ENCODE data around the gene TNFSF15. TPM values are rescaled to one million over a fixed set of nuclear protein-coding genes. Genes with fewer than 3 reads are reported as not detected.

TNFSF15 gene
- total RNA-seq, 1 experiment from 2014 or later = 0.15 TPM

- no peak for DNase-seq (ENCODE audit: low read depth)
Observed at GRCh38 chr9:114825126-114825795, 19.4 kb upstream of the TNFSF15 start.

DNA sequence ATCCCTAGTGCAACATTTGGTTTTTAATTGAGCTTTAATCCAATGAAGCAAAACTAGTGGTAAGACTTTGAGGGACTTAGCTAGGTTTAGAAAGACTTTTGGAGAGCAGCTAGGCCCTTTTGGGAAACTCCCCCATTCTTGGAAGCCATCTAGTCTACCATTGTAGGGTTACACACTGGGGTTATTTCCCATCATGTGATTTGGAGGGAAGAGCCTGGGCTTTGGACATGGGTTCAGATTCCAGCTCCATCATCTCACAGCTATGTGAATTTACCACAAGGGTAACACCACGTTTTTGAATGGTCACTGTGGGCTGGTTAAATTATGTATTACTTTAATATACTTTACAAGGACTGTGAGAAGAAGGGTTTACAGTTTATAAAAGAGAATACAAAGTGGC, 18.3 kb upstream of the TNFSF15 start:
- peak; percentile 80 for DNase-seq (ENCODE audit: low read depth)

- no peak for DNase-seq (ENCODE audit: low read depth)
Observed at GRCh38 chr9:114823441-114823840, 17.6 kb upstream of the TNFSF15 start.

GRCh38 chr9:114822708-114823107, 16.9 kb upstream of the TNFSF15 start:
- no peak for DNase-seq (ENCODE audit: low read depth)

DNA sequence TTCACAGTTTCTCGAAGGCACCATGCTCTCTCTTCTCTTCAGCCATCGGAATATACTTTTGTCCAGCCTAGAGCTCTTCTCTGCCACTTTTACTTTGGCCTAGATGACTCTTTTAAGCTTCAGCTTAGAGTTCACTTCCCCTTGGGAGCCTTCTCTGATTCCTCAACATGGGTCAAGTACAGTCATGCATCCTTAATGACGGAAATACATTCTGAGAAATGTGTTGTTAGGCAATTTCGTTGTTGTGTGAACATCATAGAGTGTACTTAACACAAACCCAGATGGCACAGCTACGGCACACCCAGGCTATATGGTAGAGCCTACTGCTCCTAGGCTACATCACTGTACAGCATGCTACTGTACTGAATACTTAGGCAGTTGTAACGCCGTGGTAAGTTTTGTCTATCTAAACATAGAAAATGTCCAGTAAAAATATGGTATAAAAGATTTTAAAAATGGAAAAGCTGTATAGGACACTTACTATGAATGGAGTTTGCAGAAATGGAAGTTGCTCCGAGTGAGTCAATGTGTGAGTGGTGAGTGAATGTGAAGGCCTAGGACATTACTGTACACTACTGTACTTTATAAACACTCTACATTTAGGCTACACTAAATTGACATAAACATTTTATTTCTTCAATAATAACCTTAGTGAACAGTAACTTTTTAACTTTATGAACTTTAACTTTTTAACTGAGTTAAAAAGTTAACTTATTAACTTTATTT, 15.1 kb upstream of the TNFSF15 start:
- DNase-seq (ENCODE audit: low read depth) = no peak

DNA sequence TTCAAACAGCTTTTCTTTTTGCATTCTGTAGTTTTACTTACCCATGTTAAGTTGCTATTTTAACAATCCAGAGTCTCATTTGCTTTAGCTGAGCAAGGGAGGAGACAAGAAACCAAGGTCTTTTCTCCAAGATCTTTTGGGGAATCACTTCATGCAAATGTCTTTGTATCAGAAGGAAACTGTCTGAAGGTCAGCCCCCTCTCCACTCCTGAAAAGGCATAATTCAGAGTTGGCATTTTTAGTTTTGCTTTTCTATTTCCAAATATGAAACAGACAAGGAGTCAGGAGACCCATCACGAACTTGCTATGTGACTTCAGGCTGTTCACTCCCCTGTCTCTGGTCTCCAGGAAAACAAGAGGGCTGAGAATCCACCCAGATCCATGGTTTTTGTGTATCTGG, 12.3 kb upstream of the TNFSF15 start:
- DNase-seq (ENCODE audit: low read depth) = no peak

- DNase-seq (ENCODE audit: low read depth) = no peak
Observed at GRCh38 chr9:114813717-114814418, 8.0 kb upstream of the TNFSF15 start.

DNA sequence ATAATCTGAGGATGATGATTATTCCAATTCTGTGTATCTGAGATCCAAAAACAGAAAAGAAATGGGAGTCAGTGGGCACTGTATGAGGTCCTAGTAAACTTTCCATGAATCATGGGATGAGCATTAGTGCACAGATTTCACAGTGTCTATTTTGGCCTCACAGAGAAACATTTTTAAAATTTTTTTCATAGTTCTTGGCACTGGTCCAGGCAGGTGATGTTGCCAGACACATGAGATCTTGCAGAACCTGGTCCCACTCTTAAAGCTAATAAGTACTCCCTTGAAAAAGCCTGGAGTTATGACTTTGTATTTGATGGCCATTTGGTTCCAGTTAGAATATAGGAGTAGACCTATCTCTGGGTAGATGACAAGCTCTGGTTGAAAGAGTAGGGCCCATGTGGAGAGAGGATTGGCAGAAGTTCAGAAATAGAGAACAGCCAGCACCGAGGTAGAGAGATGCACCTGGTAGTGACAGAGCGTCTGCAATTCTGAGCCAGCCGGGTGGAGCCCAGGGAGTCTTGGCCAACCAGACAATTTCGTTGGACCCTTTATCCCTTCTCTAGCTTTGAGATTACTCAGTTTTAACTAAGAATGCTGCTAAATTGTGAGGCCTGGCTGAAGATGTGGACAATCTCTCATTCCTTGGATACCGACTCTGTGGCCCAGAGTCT, 6.3 kb upstream of the TNFSF15 start:
- no peak for DNase-seq (ENCODE audit: low read depth)

DNA sequence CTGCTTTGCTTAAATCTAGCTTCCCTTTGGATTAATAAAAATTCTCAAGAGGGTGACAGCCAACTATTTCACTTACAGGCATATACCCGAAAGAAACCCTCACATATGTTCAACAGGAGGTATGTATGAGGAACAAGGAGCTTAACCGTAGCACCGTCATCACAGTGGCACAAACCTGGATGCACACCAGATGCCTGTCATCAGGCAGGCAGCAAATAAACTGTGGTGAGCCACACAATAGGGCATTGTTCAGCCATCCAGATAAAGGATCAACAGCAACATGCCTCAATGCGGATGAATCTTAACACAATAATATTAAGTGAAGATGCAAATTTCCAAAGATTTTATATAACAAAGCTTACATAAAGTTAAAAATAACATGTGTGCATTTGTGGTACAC, 5.5 kb upstream of the TNFSF15 start:
- peak; percentile 74 for DNase-seq (ENCODE audit: low read depth)

GRCh38 chr9:114810614-114811013, 4.8 kb upstream of the TNFSF15 start:
- DNase-seq (ENCODE audit: low read depth) = no peak

DNA sequence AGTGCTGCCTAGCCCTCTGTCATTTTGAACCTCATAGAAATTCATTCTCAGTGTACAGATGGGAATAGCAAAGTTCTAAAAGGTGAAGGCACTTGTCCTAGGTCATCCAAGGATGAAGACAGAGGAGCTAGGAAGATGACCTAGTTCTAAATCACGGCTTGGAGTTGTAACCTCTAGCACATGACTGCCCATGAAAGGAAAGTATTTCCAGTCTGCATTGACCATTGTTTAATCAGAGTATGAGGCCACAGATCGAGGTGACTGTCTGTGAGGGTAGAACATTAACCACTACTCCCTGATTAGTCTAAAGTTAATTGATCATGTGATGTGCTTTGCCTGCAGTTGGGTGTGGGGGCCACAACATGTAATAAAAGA, 674 bp upstream of the TNFSF15 start:
- no peak for DNase-seq (ENCODE audit: low read depth)

DNA sequence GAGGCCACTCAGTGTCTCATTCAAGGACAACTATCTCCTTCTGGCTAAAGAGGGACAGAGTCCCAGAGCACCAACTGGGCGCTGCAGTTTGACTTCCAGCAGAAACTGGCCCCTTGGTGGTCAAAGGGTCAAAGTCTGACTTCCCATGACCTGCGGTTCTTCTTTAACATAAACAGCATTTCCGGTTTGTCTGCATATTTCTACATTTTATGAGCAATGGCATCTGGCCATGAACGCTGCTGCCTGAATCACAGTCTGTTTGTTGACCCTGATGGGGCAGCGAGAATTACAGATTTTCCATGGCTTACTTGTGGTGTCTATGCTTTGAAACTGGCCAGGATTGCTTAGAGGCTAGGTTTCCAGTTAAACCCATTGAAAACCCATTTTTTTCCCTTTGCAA, 1.3 kb downstream of the TNFSF15 start:
- peak; percentile 97 for DNase-seq (ENCODE audit: low read depth)

- peak; percentile 20 for DNase-seq (ENCODE audit: low read depth)
Observed at GRCh38 chr9:114803479-114804265, 2.2 kb downstream of the TNFSF15 start.

DNA sequence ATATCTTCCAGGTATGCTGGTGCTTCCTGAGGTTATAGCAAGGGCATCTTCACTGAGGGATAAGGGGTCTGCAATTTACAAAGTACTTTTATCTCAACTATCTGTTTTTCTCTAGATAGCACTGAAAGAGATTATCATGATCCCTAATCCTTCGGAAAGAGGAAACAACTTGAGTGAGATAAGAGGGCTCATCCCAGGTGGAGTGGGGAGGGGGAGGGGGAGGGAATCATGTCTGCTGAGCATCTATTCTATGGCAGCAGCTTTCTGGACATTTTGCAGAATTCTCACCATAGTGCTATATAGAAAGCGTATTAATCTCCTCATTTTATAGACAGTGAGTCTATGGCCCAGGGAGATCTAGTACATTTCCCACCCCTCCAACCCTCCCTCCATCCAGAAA, 5.9 kb downstream of the TNFSF15 start:
- no peak for DNase-seq (ENCODE audit: low read depth)

DNA sequence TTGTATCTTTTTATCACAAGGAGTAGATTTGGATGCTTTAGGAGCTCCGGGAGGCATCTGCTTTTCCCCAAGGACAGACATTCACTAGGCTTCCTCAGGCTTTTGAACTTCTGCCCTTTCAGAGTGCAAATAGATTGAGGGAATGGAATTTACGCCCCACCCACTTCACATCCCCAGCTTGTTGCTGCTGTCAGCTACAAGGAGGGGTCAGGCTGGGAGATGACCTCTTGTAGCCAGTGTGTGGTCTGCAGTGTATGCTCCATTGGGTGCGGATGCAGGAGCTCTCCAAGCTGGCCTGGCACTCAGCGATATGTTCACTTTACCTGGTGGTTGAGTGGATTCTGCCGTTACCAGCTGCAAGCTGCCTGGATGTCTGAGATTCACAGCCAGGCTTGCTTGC, 6.4 kb downstream of the TNFSF15 start:
- DNase-seq (ENCODE audit: low read depth) = no peak

- no peak for DNase-seq (ENCODE audit: low read depth)
Observed at GRCh38 chr9:114798780-114799427, 6.9 kb downstream of the TNFSF15 start.

DNA sequence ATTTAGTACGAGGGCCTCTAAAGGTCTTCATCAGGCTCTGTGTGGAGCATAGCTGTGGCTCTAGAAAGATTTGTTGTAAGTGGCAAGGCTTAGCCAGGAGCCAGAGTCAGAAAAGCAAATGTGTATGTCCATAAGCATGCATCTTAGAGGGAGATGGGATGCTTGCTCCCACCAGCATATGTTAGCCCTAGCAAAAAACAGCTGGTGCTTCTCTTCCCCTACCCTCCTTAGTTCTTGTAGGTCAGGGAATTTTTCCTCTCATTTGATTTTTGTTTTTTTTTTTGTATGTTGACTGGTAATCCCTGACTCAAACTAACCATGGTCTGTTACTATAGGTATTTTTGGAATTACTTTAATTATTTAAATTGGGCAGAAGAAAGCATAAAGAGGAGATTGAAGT, 7.7 kb downstream of the TNFSF15 start:
- DNase-seq (ENCODE audit: low read depth) = no peak

DNA sequence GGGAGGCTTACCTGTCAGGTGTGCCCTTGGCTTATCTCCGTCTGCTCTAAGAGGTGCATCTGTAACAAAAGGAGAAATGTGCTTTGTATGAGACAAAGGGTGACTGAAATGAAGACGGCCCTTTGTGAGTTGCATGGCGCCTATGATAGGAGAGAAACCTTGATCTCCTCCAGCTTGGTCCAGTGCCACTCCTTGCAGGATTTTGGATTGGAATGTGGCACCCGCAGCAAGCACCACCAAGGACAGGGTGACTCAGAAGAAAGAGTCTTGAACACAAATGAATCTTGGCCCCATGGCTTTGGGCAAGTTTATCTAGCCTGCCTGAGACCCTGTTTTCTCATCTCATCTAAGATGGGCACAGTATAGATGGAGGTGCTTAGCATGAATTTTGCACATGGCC, 13.4 kb downstream of the TNFSF15 start:
- DNase-seq (ENCODE audit: low read depth) = peak; percentile 38

GRCh38 chr9:114791736-114792135, 14.1 kb downstream of the TNFSF15 start:
- DNase-seq (ENCODE audit: low read depth) = peak; percentile 71

- DNase-seq (ENCODE audit: low read depth) = no peak
Observed at GRCh38 chr9:114791312-114791711, 14.5 kb downstream of the TNFSF15 start.

DNA sequence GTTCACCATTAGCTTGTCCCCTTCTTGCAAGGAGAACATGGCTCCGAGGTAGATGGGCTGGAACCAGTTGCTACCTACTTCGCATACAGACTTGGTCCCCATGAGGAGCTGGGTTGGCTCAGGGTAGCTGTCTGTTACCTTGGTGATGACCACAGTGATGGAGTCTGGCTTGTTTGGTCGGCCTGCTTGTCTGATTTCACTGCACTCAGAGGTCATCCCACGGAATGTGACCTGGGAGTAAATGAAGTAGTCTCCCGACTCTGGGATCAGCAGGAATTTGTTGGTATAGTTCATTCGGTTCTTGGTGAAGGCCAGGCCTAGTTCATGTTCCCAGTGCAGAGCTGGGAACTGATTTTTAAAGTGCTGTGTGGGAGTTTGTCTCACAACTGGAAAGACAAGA, 15.3 kb downstream of the TNFSF15 start:
- peak; percentile 59 for DNase-seq (ENCODE audit: low read depth)
